HFFc6 (cell line): Measurements from ENCODE around the gene RTN1. TPM values are rescaled to one million over a fixed set of nuclear protein-coding genes. Genes with fewer than 3 reads are reported as not detected.

Experiments
- DNase-seq: peaks from one replicate; pipeline ENCODE4 v3.0.0-alpha.2; 2018
- H3K27ac Mint-ChIP-seq: 2 replicates; pipeline ENCODE4 v1.8.0; 2020; ENCODE audit warnings: mild to moderate bottlenecking, mixed read lengths
- H3K27me3 Mint-ChIP-seq: 2 replicates; pipeline ENCODE4 v1.8.0; 2021; ENCODE audit warnings: mild to moderate bottlenecking, moderate library complexity, mixed read lengths; ENCODE audit not compliant: insufficient read depth
- H3K36me3 Mint-ChIP-seq: 2 replicates; pipeline ENCODE4 v1.8.0; 2021; ENCODE audit warnings: low read depth, mixed read lengths
- H3K4me1 Mint-ChIP-seq: 2 replicates; pipeline ENCODE4 v1.8.0; 2020; ENCODE audit warnings: low read depth, mixed read lengths
- H3K4me3 Mint-ChIP-seq: 2 replicates; pipeline ENCODE4 v1.8.0; 2020; ENCODE audit warnings: mild to moderate bottlenecking, moderate library complexity, mixed read lengths
- H3K9me3 Mint-ChIP-seq: 2 replicates; pipeline ENCODE4 v1.8.0; 2020; ENCODE audit warnings: mild to moderate bottlenecking, mixed read lengths
- total RNA-seq, 6 experiments: library from RNA; stranded (reverse); fragmentation: NEBNext Ultra II Directional; extraction: Animal tissue kit (Norgen Biotek cat#: 25700); gene quantifications; 2 replicates in 1 of 6; 3 replicates in 5 of 6; pipeline ENCODE4 v1.2.3, GENCODE V29; 2021
- TF ChIP-seq, protein P1 (sequence below): fragments of 200-600 bp; sonication (generic); IDR thresholded peaks from 2 replicates; pipeline ENCODE4 v1.5.0; 2021; ENCODE audit warnings: antibody characterized with exemption, mild to moderate bottlenecking

Gene RTN1
- total RNA-seq, 6 experiments from 2014 or later: 0.07 to 0.17 TPM; not detected in 4

DNA sequence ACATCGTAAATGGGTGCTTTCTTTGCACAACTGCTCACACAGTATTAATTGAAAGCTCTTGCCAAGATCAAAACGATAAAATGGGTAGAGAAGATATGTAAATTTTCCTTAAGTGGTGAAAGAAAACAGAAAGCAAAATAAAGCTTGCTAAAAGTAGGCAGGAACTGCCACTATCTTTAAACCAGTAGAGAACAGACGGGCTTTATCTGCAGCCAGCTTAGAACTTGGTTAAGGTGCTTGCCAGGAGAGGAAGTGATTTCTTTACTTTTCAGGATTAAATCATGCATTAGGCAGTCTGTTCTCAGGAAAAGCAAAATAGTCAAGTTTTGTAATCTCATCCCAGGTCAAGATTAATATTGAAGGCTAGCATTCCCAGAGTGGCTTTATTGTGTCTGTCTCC is 237.1 kb downstream of the RTN1 start:
- no peaks in the 10 kb centered on the region for H3K4me1 Mint-ChIP-seq
- peaks cover 6% of the 10 kb centered on the region for H3K9me3 Mint-ChIP-seq
- TF ChIP-seq, protein P1, sequence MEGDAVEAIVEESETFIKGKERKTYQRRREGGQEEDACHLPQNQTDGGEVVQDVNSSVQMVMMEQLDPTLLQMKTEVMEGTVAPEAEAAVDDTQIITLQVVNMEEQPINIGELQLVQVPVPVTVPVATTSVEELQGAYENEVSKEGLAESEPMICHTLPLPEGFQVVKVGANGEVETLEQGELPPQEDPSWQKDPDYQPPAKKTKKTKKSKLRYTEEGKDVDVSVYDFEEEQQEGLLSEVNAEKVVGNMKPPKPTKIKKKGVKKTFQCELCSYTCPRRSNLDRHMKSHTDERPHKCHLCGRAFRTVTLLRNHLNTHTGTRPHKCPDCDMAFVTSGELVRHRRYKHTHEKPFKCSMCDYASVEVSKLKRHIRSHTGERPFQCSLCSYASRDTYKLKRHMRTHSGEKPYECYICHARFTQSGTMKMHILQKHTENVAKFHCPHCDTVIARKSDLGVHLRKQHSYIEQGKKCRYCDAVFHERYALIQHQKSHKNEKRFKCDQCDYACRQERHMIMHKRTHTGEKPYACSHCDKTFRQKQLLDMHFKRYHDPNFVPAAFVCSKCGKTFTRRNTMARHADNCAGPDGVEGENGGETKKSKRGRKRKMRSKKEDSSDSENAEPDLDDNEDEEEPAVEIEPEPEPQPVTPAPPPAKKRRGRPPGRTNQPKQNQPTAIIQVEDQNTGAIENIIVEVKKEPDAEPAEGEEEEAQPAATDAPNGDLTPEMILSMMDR: no peak
- no peaks in the 10 kb centered on the region; the same call in none of the 2 replicates for H3K27me3 Mint-ChIP-seq
- DNase-seq: no peak
- H3K36me3 Mint-ChIP-seq: no peaks in the 10 kb centered on the region
- no peak overlapping the region for H3K4me3 Mint-ChIP-seq
- H3K27ac Mint-ChIP-seq: no peak overlapping the region

DNA sequence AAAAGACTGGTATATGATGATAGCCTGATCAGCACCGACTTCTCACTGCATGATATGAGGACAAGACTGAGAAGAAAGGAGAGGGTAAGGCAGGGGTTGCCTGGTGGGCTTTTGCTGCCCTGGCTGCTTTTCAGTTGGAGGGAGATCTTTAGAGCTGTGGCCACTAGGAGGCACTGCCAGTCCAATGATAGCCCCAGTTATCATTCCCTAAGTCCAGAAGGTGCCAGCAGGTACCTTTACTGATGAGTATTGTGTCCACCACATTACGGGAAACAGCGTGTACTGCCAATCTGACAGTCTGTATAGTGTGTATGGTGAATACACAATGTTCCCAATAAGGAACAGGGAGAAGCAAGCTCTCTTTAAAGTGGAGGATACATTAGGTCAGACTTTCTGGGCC is 238.2 kb downstream of the RTN1 start:
- TF ChIP-seq, protein P1: peak; percentile 73
- no peaks in the 10 kb centered on the region for H3K4me1 Mint-ChIP-seq
- H3K9me3 Mint-ChIP-seq: peaks cover 6% of the 10 kb centered on the region
- no peak for DNase-seq
- no peaks in the 10 kb centered on the region for H3K36me3 Mint-ChIP-seq
- no peak overlapping the region for H3K27ac Mint-ChIP-seq
- no peak overlapping the region for H3K4me3 Mint-ChIP-seq
- H3K27me3 Mint-ChIP-seq: no peaks in the 10 kb centered on the region; the same call in none of the 2 replicates

DNA sequence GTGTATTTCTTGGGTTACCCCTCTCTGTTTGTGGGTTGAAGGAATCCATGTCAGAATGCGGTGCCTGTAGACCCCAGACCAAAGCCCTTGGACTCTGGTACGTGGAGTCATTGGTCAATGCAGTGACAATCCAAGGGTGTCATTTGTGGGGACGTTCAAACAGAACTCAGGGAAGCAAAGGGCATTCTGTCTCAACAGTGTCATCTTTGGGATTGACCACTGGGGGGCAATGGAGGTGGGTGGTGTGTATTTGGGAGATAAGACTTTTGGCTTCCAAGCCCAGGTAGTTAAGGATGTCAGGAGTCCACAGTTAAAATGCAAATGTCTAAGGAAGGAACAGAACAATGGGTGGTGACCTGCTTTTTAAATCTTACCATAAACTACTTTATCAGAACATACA is 239.3 kb downstream of the RTN1 start:
- TF ChIP-seq, protein P1: peak; percentile 43; the same call in 1 of the 2 replicates
- Mint-ChIP-seq H3K9me3 (peaks cover 3% of the 10 kb centered on the region), H3K4me3 (no peak overlapping the region), H3K27me3 (no peaks in the 10 kb centered on the region; the same call in none of the 2 replicates), H3K27ac (no peak overlapping the region), H3K4me1 (no peaks in the 10 kb centered on the region), H3K36me3 (no peaks in the 10 kb centered on the region)
- no peak for DNase-seq

DNA sequence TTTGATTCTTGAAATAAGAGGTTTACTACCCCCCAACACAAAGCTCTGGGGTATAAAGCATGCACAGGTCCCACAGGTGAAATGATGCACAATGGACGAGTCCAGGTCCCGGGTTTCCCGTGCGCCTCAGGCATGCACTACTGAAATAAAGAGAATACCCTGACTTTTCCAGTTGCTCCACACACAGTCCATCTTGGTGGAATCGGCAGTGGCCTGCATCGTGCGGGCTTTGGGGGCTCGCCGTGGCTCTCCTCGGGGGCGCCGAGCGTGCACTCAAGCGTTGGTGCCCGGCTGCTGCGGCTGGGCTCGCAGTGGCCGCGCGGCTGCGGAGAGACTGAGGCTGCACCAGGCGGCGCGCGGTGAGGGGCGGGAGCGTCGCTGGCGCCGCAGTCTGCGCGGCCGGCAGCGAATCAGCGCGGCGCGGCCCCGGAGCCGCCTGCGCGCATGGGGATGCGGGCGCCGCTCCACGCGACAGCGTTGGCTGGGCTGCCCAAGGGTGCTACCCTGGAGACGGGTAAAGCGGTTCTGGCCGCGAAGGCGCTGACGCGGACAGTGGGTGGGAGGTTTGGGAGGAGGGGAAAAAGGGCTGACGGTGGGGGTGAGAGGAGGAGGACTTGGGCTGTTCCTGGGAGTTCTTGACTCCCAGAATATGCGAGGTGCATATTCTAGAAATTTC is 240.2 kb downstream of the RTN1 start:
- H3K36me3 Mint-ChIP-seq: no peaks in the 10 kb centered on the region
- H3K4me1 Mint-ChIP-seq: no peaks in the 10 kb centered on the region
- no peak overlapping the region for H3K4me3 Mint-ChIP-seq
- H3K9me3 Mint-ChIP-seq: no peaks in the 10 kb centered on the region; the same call in 1 of the 2 replicates
- H3K27ac Mint-ChIP-seq: no peak overlapping the region
- no peaks in the 10 kb centered on the region; the same call in none of the 2 replicates for H3K27me3 Mint-ChIP-seq
- TF ChIP-seq, protein P1: no peak
- DNase-seq: no peak

DNA sequence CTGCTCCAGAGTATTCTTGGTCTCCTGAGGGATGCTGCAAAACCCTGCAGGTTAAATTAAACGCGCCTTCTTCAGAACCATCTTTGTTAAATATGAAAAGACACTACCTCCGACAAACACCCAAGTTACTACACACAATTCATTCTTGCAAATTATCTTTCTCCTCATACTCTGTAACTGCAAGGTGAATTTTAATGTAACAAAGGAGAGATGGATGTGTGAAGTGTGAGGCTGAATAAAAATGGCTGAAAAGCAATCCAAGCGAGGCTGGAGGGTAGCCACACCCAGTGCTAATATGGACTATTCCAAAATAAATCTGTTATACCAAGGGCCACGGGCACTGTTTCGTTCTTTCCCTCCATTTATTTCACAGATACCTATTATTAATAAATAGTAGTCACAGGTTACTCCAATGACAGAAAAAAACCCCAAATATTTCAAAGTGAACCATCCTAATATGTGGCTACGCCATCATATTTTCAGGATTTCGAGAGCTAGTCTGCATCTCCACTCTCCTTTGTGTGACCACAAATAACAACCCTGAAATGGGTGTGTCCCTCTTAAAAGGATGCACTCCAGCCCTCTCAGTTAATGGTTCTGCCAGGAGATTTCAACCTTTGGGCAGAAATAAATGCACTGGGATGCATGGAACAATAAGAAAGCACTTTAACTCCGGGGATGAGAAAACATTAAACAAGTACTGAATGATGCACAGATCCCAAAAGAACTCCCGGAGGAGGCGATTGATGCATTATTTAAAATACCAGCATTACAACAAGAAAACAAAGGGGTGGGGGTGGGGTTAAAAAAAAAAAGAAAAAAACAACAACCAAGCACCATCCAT is 240.9 kb downstream of the RTN1 start:
- Mint-ChIP-seq H3K27me3 (no peaks in the 10 kb centered on the region; the same call in none of the 2 replicates), H3K36me3 (no peaks in the 10 kb centered on the region), H3K4me3 (no peak overlapping the region), H3K9me3 (no peaks in the 10 kb centered on the region), H3K27ac (no peak overlapping the region), H3K4me1 (no peaks in the 10 kb centered on the region)
- DNase-seq: no peak
- TF ChIP-seq, protein P1: no peak
